ELR (cell line): ENCODE results near the gene UBE2QL1.
A peak's percentile ranks its signal among the peaks of the same experiment; 100 is the strongest.
"Not testable (repeated sequence)": the region's sequence is repeated elsewhere in the genome, so short reads cannot be mapped to it uniquely, and the experiment has no call there.

Source experiments
- DNase-seq: peaks from one replicate; pipeline ENCODE4 v3.0.0-alpha.2; 2015; ENCODE audit warnings: low read depth

The UBE2QL1 gene

DNA sequence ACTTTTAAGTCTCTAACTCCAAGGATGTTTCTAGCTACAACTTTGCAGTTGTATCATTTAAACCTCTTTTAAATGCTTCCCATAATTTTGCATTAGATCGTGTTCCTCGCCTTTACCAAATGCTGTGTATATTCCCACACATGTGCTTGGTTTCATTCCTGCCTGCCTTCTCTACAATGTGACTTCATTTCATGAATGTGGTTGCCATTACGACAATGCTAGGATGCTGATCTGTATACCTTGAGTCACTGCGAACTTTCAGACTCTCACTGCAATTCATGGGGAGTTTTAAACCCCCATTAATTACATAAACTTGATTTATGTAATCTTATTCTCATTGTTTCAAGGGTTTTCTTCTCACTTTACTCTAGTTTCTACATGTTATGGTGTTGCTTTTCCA is 50.3 kb downstream of the UBE2QL1 start:
- no peak for DNase-seq

- DNase-seq: no peak
Measured at GRCh38 chr5:6501701-6502100, 53.0 kb downstream of the UBE2QL1 start.

DNA sequence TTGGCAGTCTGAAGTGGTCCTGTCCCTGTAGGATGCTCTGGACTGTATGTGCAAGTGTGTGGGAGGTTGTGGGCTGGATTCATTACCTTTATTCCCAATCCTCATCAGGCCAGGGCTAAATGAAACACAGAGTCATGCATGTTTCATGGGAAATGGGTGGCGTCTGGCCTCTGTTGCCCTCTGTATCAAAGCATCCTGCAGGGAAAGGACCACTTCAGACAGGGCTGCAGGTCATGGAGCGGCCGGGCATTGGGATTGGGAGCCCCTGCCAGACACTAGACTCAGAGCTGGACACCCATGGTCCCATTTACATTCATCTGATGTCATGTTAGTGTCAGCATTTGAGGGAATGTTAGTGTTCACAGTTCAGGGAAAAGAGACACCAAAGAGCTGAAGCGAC is 53.8 kb downstream of the UBE2QL1 start:
- DNase-seq: no peak

DNA sequence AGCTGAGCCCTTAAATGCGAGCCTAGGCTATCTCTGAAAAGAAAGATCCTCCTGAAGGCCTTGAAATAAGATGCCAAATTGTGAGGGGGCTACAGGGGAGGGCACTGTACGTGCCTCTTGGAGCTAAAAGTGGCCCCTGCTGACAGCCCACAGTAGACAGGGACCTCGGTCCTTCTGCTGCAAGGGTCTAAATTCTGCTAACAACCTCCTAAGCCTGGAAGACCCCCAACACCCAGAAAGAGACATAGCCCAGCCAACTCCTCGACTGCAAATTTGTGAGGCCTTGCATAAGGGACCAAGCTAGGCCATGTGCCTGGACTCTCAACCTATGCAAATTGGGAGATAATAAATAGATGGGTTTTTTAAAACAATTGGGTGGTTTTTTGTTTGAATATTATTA is 54.7 kb downstream of the UBE2QL1 start:
- no peak for DNase-seq

- peak; percentile 8 for DNase-seq
Measured at GRCh38 chr5:6504677-6505415, 56.2 kb downstream of the UBE2QL1 start.

DNA sequence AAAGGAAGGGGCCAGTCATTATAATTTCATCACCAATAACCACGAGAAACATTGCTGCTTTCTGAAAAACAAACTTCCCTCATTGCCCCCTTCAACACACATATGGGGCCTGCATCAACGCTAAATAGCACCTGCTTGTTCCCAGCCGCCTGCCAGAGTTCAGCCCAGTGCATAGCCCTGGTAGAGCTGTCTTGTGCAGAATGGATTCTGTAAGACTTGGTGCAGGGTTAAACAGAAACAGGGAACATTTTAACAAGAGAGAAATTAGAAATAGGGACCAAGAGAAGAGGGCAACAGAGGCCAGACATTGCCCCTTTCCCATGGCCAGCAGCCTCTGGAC is 56.7 kb downstream of the UBE2QL1 start:
- DNase-seq: no peak

GRCh38 chr5:6505783-6506557 is 57.3 kb downstream of the UBE2QL1 start:
- no peak for DNase-seq

DNA sequence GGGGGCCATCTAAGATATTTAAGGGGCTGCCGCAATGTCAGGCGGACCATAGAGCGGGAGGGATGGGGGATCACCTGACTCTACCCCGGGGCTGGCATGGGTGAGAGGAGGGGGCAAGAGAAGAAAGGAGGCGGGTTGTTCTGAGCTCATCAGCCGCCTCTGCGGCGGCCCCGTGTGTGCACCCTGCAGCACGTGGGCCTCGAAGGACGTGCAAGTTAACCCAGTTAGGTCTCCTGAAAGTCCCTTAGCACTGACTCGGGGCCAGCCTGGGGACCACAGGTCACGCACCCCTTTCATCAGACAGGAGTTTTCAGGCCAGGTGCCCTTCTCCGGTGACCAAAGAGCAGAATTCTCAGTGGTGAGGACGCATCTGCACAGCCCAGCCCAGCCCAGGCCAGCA is 58.0 kb downstream of the UBE2QL1 start:
- no peak for DNase-seq

DNA sequence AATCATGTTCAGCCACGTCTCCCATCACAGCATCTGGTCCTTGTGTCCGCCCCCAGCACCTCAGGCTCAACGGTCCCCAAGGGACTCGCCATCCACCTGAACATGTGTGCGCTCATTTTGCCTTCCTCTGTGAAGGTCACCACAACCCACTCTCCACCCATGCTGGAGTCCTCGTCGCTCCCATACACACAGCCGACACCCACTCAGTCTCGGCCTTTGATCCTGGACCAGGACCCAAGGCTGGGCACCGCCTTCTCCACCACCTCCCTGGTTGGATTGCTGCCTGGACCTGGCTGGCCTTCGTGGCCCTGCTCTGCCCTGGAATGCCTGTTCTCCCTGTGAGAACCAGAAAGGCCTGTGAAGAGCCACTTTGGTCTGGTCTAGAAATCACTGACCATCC is 60.3 kb downstream of the UBE2QL1 start:
- no peak for DNase-seq

GRCh38 chr5:6510132-6510531 is 61.5 kb downstream of the UBE2QL1 start:
- DNase-seq: peak; percentile 7

DNA sequence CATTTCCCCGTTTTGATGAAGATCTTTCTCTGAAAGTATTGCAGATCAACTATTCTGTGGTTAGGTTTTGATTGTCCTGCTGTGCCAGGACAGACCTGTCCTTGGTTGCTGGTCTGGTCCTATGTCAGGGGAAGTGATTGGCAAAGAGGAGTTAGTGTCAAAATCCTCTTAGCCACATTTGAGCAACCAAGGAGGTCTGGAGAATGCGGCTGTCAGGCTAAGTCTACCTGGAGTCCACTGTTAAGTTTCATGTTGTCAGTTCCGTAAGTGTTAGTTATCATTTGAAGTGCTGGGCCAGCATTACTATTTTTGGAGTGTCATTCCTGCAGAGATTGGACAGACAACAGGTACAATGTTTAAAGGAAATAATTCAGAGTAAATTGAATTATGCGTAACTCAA is 62.3 kb downstream of the UBE2QL1 start:
- DNase-seq: no peak

DNA sequence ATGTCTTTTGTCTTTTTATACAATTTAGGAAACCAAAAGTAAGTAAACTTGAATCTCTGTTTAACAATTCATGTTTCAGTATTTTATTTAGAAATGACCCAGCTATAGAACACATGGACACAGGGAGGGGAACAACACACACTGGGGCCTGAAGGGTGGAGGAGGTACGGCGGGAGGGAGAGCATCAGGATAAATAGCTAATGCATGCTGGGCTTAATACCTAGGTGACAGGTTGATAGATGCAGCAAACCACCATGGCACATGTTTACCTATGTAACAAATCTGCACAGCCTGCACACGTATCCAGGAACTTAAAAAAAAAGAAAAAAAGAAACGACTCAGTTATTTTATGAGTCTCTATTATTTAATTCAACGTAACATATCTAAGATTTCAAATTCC is 67.2 kb downstream of the UBE2QL1 start:
- not testable (repeated sequence) for DNase-seq

GRCh38 chr5:6516823-6517222 is 68.2 kb downstream of the UBE2QL1 start:
- no peak for DNase-seq

DNA sequence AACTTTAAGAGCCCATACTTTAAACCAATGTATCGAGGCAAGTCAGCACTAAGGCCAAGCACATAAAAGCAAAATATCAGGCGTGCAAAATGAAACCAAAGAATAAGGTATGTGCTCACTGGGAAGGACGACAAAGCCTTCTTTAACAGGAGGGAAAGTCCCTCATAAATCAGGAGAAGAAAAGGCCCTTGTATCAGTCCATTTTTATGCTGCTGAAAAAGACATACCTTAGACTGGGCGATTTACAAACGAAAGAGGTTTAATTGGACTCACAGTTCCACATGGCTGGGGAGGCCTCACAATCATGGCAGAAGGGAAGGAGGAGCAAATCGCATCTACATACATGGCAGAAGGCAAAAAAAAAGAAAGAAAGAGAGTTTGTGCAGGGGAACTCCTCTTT is 68.9 kb downstream of the UBE2QL1 start:
- no peak for DNase-seq

- DNase-seq: no peak
Measured at GRCh38 chr5:6518298-6519057, 69.8 kb downstream of the UBE2QL1 start.

- DNase-seq: no peak
Measured at GRCh38 chr5:6520201-6520600, 71.5 kb downstream of the UBE2QL1 start.

- DNase-seq: no peak
Measured at GRCh38 chr5:6522331-6522730, 73.7 kb downstream of the UBE2QL1 start.

- DNase-seq: no peak
Measured at GRCh38 chr5:6522923-6523322, 74.3 kb downstream of the UBE2QL1 start.

GRCh38 chr5:6525422-6525821 is 76.8 kb downstream of the UBE2QL1 start:
- DNase-seq: no peak

- DNase-seq: peak; percentile 24
Measured at GRCh38 chr5:6525910-6526309, 77.3 kb downstream of the UBE2QL1 start.

DNA sequence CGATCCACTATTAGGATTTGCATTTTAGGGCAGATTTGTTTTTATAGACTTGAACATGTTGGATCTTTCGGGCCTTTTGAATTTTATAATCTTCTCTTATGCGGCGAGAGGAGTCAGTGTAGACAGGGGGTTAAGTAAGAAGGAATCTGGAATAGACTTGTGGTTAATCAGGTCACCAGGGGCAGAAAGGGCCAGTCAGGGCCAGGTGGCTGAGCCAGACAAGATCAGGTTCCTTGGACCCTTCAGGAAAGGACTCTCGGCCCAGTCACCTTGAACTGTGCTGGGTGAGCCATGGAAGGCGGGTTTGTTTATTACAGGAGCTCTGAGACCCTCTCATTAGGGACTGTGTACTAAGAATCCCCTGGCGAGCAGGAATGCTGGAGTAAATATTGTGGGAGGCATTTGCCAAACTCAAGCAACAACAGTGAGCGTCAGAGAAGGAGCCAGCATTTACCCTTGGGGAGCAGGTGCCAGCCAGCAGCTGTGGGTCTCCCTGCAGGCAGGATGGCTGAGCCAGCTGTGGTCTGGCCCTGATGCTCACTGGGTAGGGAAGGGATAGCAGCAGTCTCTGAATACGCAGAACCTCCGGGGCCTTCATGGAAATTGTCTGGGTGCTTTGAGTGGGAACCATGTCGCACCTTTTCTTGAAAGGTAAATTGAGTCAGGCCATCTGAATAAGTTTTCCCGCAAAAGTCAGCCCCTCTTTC is 79.2 kb downstream of the UBE2QL1 start:
- no peak for DNase-seq

- no peak for DNase-seq
Measured at GRCh38 chr5:6535594-6535993, 86.9 kb downstream of the UBE2QL1 start.
